Naive thymus-derived CD4-positive, alpha-beta T cell (primary cell): ENCODE measurements around the gene LMO7. TPM values are rescaled to one million over a fixed set of nuclear protein-coding genes. Genes with fewer than 3 reads are reported as not detected.

Source experiments
- ATAC-seq: fragments of 150-1000 bp; cut with Tn5 transposase; 2 replicates; pipeline ENCODE4 v1.10.0; 2021; ENCODE audit warnings: mild to moderate bottlenecking, moderate library complexity
- CTCF ChIA-PET: fragments of 350-600 bp; sonication (Branson Sonifier 250); formaldehyde crosslinking; loops from one replicate; lab custom pipeline; 2021; ENCODE audit warnings: antibody characterized with exemption; lab: Charles Lee
- POLR2A ChIA-PET: fragments of 350-600 bp; sonication (Branson Sonifier 250); formaldehyde crosslinking; loops from one replicate; lab custom pipeline; 2021; ENCODE audit warnings: antibody characterized with exemption, inconsistent platforms; lab: Charles Lee
- DNase-seq, 9 donors: peaks; one replicate each; pipeline versions ENCODE4 v3.0.0 to v3.0.0-alpha.2; 2020 to 2022; ENCODE audit warnings: mixed read lengths in 1 of 9
- H3K27ac ChIP-seq: one replicate; pipeline ENCODE4 v1.7.0; 2013; ENCODE audit warnings: mild to moderate bottlenecking, low read depth, low read length, moderate library complexity
- H3K27me3 ChIP-seq, 2 donors: one replicate each; pipeline ENCODE4 v1.7.0; 2013; ENCODE audit warnings: low read length in 2 of 2, mild to moderate bottlenecking in 2 of 2, moderate library complexity in 2 of 2; ENCODE audit not compliant: control insufficient read depth in 2 of 2, insufficient read depth in 2 of 2
- H3K36me3 ChIP-seq, 3 experiments: 1 replicate in 2 of 3; 2 replicates in 1 of 3; pipeline ENCODE4 v1.7.0; 2013; ENCODE audit warnings: low read length in 3 of 3, mild to moderate bottlenecking in 3 of 3, moderate library complexity in 1 of 3; ENCODE audit not compliant: insufficient read depth in 3 of 3, control insufficient read depth in 2 of 3
- H3K4me1 ChIP-seq, 2 donors: one replicate each; pipeline ENCODE4 v1.7.0; 2013; ENCODE audit warnings: low read length in 2 of 2, mild to moderate bottlenecking in 2 of 2, moderate library complexity in 1 of 2; ENCODE audit not compliant: control insufficient read depth in 2 of 2, insufficient read depth in 2 of 2
- H3K4me3 ChIP-seq: 2 replicates; pipeline ENCODE4 v1.7.0; 2013; ENCODE audit warnings: mild to moderate bottlenecking, low read length
- H3K9me3 ChIP-seq, 3 experiments: 1 replicate in 2 of 3; 2 replicates in 1 of 3; pipeline ENCODE4 v1.7.0; 2013; ENCODE audit warnings: low read length in 3 of 3; ENCODE audit not compliant: control insufficient read depth in 2 of 3
- H3K27ac Mint-ChIP-seq, 9 donors: one replicate each; pipeline ENCODE4 v1.8.0; 2020 to 2022; ENCODE audit warnings: mixed read lengths in 9 of 9, mild to moderate bottlenecking in 8 of 9, moderate library complexity in 5 of 9, inconsistent platforms in 2 of 9
- H3K27me3 Mint-ChIP-seq, 5 donors: one replicate each; pipeline ENCODE4 v1.8.0; 2021 to 2022; ENCODE audit warnings: mixed read lengths in 5 of 5, mild to moderate bottlenecking in 1 of 5
- H3K36me3 Mint-ChIP-seq, 5 donors: one replicate each; pipeline ENCODE4 v1.8.0; 2020 to 2022; ENCODE audit warnings: mixed read lengths in 5 of 5, mild to moderate bottlenecking in 3 of 5, inconsistent platforms in 1 of 5
- H3K4me1 Mint-ChIP-seq, 7 donors: one replicate each; pipeline ENCODE4 v1.8.0; 2020 to 2022; ENCODE audit warnings: mixed read lengths in 7 of 7, mild to moderate bottlenecking in 3 of 7, inconsistent platforms in 1 of 7
- H3K4me3 Mint-ChIP-seq, 10 donors: one replicate each; pipeline ENCODE4 v1.8.0; 2020 to 2022; ENCODE audit warnings: mild to moderate bottlenecking in 10 of 10, mixed read lengths in 10 of 10, moderate library complexity in 6 of 10, inconsistent platforms in 2 of 10
- H3K9me3 Mint-ChIP-seq, 11 donors: one replicate each; pipeline ENCODE4 v1.8.0; 2020 to 2022; ENCODE audit warnings: mixed read lengths in 11 of 11, mild to moderate bottlenecking in 4 of 11, inconsistent platforms in 1 of 11, moderate library complexity in 1 of 11
- intact Hi-C, 2 donors: fragments of 100-400 bp; cut with micrococcal nuclease; formaldehyde crosslinking; loops; one replicate each; pipeline ENCODE4 v1.15.1; 2023
- polyA plus RNA-seq, 2 donors: library from polyadenylated mRNA; unstranded; fragments of 300-500 nt; fragmentation: Illumina TruSeq; gene quantifications; one replicate each; pipeline ENCODE4 v1.2.3, GENCODE V29; 2021
- total RNA-seq, 6 experiments: library from RNA in 5 of 6; stranded (reverse) in 5 of 6; gene quantifications; 1 replicate in 5 of 6; 2 replicates in 1 of 6; pipeline ENCODE4 v1.2.3 and lab custom pipeline; 2021 to 2026

LMO7 gene
- total and polyA plus RNA-seq, 7 experiments from 2014 or later: 18.0 to 68.1 (median 37.8) TPM

DNA sequence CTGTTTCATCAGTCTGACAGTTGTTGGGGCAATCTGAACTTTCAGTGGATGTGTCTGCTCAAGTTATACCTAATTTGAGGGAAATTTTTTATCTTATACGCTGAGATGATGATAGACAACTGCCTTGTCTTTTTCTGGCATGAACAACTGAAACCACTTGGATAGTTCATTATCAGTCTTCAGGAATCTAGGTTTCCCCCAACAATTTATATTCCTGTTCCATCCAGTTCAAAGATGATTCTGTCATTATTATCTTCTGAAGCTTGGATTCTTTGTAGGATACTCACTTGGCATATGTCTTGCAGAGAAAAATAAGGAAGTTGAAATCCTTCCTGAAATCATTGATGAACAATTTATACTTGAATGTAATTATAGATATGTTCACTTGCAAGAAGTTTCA is 193.7 kb downstream of the LMO7 start:
- Mint-ChIP-seq H3K27me3 (no peaks in the 10 kb centered on the region), H3K36me3 (peaks cover 20 to 75% (median 57%) of the 10 kb centered on the region in 5 donors), H3K27ac (no peak overlapping the region), H3K4me3 (no peak overlapping the region), H3K9me3 (peaks cover 0 to 18% (median 9%) of the 10 kb centered on the region in 11 donors), H3K4me1 (peaks cover 0 to 10% (median 4%) of the 10 kb centered on the region in 7 donors)
- ATAC-seq (no peak), DNase-seq (no peak)
- CTCF ChIA-PET: no interaction called here
- no peak overlapping the region for H3K4me3 ChIP-seq
- intact Hi-C loops: no loop called here
- no peak overlapping the region for H3K27ac ChIP-seq
- peaks cover 0 to 20% (median 0%) of the 10 kb centered on the region in 3 experiments for H3K36me3 ChIP-seq
- no peaks in the 10 kb centered on the region for H3K27me3 ChIP-seq
- POLR2A ChIA-PET: no interaction called here
- H3K9me3 ChIP-seq: peaks cover 0 to 10% (median 0%) of the 10 kb centered on the region in 3 experiments
- no peaks in the 10 kb centered on the region for H3K4me1 ChIP-seq

DNA sequence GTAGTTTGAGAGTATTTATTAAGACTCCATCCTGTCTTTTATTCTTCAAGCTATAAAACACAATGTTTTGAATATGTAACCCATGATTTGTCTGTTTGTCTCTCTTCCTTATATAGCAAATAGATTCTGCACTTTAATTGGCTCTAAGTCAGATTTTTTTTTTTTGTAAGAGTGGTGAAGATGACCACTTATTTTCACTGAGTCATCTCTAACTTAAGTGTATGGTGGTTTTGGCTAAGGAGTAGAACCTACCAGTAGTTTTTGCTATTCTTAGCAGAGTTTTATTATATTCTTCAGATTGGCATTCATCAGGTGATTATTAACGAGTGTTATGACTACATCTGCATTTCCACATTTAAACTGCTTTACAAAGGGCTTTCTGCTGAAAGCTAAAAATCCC is 194.7 kb downstream of the LMO7 start:
- intact Hi-C loops: no loop called here
- peaks cover 0 to 10% (median 0%) of the 10 kb centered on the region in 3 experiments for H3K9me3 ChIP-seq
- Mint-ChIP-seq H3K36me3 (peaks cover 20 to 74% (median 57%) of the 10 kb centered on the region in 5 donors), H3K9me3 (peaks cover 0 to 18% (median 9%) of the 10 kb centered on the region in 11 donors), H3K4me3 (no peak overlapping the region), H3K27me3 (no peaks in the 10 kb centered on the region), H3K27ac (no peak overlapping the region), H3K4me1 (peaks cover 0 to 10% (median 4%) of the 10 kb centered on the region in 7 donors)
- H3K4me1 ChIP-seq: no peaks in the 10 kb centered on the region
- CTCF ChIA-PET: no interaction called here
- H3K27me3 ChIP-seq: no peaks in the 10 kb centered on the region
- H3K4me3 ChIP-seq: no peak overlapping the region
- no peak overlapping the region for H3K27ac ChIP-seq
- no peak for ATAC-seq
- no peak for DNase-seq
- H3K36me3 ChIP-seq: peaks cover 0 to 12% (median 0%) of the 10 kb centered on the region in 3 experiments
- POLR2A ChIA-PET: no interaction called here

DNA sequence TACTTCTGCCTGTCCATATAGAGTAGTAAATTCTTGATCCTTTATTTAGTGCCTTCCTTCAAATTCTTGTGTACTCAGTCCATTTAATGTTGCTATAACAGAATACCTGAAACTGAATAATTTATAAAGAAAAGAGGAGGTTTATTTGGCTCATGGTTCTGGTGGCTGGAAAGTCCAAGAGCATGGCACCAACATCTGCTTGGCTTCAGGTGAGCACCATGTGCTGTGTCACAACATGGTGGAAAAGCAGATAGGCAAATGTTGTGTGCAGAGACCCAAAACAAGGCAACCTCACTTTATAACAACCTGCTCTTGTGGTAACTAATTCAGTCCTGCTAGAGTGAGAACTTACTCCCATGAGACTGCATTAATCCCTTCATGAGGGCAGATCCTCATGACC is 195.3 kb downstream of the LMO7 start:
- H3K27ac Mint-ChIP-seq: no peak overlapping the region
- H3K27me3 Mint-ChIP-seq: no peaks in the 10 kb centered on the region
- Histone ChIP-seq H3K27me3 (no peaks in the 10 kb centered on the region), H3K4me1 (no peaks in the 10 kb centered on the region), H3K36me3 (peaks cover 0 to 8% (median 0%) of the 10 kb centered on the region in 3 experiments), H3K27ac (no peak overlapping the region), H3K4me3 (no peak overlapping the region), H3K9me3 (peaks cover 0 to 10% (median 0%) of the 10 kb centered on the region in 3 experiments)
- H3K36me3 Mint-ChIP-seq: peaks cover 19 to 75% (median 58%) of the 10 kb centered on the region in 5 donors
- intact Hi-C loops: no loop called here
- DNase-seq (no peak), ATAC-seq (no peak)
- ChIA-PET CTCF (no interaction called here), POLR2A (no interaction called here)
- H3K9me3 Mint-ChIP-seq: peaks cover 0 to 18% (median 9%) of the 10 kb centered on the region in 11 donors
- H3K4me3 Mint-ChIP-seq: no peak overlapping the region
- peaks cover 0 to 10% (median 4%) of the 10 kb centered on the region in 7 donors for H3K4me1 Mint-ChIP-seq

DNA sequence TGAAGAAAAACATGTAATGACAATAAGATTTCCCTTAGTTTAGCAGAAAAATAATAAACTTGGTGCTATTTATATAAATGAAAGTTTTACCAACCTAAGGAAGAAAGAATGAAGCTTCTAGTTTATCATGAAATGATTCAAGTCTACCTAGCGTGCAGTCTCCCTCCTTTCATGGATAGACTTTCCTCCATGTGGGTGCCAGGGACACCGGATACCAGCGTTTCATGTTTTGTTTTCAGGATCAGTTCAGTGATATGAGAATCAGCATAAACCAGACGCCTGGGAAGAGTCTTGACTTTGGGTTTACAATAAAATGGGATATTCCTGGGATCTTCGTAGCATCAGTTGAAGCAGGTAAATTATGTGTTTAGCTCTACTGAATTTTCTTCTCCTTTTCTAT is 196.7 kb downstream of the LMO7 start:
- H3K27me3 Mint-ChIP-seq: no peaks in the 10 kb centered on the region
- intact Hi-C loops: no loop called here
- H3K4me3 Mint-ChIP-seq: no peak overlapping the region
- no peak overlapping the region for H3K4me3 ChIP-seq
- H3K4me1 Mint-ChIP-seq: peaks cover 0 to 10% (median 0%) of the 10 kb centered on the region in 7 donors
- DNase-seq (no peak), ATAC-seq (no peak)
- H3K27ac Mint-ChIP-seq: no peak overlapping the region
- H3K9me3 ChIP-seq: peaks cover 0 to 10% (median 0%) of the 10 kb centered on the region in 3 experiments
- H3K4me1 ChIP-seq: no peaks in the 10 kb centered on the region
- H3K27me3 ChIP-seq: no peaks in the 10 kb centered on the region
- CTCF ChIA-PET: interaction anchor here (1.0 kb wide), 2 partner anchors 137 kb away, joined by 4 read pairs; no protein-coding TSS in a partner anchor
- peaks cover 9 to 76% (median 55%) of the 10 kb centered on the region in 5 donors for H3K36me3 Mint-ChIP-seq
- POLR2A ChIA-PET: interaction anchor here (1.0 kb wide), 1 partner anchor 72 kb away, joined by 3 read pairs; no protein-coding TSS in a partner anchor
- H3K27ac ChIP-seq: no peak overlapping the region
- H3K9me3 Mint-ChIP-seq: peaks cover 0 to 18% (median 9%) of the 10 kb centered on the region in 11 donors
- peaks cover 0 to 5% (median 0%) of the 10 kb centered on the region in 3 experiments for H3K36me3 ChIP-seq

DNA sequence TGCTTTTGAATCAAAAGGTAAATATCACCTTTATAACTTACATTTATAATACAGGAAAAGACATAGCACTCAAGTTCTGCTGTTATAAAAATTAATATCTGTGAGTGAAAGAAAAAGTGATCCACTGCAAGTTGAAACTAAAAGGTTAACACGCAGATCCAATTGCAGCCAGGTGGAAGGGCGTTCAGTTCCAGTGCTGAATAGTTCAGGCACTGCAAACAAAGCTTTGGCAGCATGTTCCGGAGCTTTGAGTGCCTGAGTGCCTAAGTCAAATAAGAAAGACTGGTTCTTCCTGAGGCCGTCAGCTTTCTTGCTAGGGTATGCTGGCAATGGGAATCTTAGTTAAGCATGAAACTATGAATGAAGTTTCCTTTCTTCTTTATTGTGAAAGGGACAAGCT is 200.3 kb downstream of the LMO7 start:
- no peaks in the 10 kb centered on the region for H3K27me3 ChIP-seq
- no peak for DNase-seq
- ATAC-seq: no peak
- H3K4me1 ChIP-seq: no peaks in the 10 kb centered on the region
- no peak overlapping the region for H3K27ac Mint-ChIP-seq
- no peak overlapping the region for H3K27ac ChIP-seq
- H3K4me3 Mint-ChIP-seq: no peak overlapping the region
- peaks cover 0 to 2% (median 0%) of the 10 kb centered on the region in 11 donors for H3K9me3 Mint-ChIP-seq
- CTCF ChIA-PET: no interaction called here
- no peaks in the 10 kb centered on the region for H3K9me3 ChIP-seq
- H3K4me1 Mint-ChIP-seq: peaks cover 0 to 33% (median 13%) of the 10 kb centered on the region in 7 donors
- intact Hi-C loops: loop anchor here in 1 of 2 donors (5.0 kb wide), 1 partner anchor 139 kb away; no protein-coding TSS in a partner anchor
- peaks cover 0 to 14% (median 0%) of the 10 kb centered on the region in 3 experiments for H3K36me3 ChIP-seq
- no peak overlapping the region for H3K4me3 ChIP-seq
- H3K27me3 Mint-ChIP-seq: no peaks in the 10 kb centered on the region
- POLR2A ChIA-PET: no interaction called here
- H3K36me3 Mint-ChIP-seq: peaks cover 6 to 72% (median 38%) of the 10 kb centered on the region in 5 donors

DNA sequence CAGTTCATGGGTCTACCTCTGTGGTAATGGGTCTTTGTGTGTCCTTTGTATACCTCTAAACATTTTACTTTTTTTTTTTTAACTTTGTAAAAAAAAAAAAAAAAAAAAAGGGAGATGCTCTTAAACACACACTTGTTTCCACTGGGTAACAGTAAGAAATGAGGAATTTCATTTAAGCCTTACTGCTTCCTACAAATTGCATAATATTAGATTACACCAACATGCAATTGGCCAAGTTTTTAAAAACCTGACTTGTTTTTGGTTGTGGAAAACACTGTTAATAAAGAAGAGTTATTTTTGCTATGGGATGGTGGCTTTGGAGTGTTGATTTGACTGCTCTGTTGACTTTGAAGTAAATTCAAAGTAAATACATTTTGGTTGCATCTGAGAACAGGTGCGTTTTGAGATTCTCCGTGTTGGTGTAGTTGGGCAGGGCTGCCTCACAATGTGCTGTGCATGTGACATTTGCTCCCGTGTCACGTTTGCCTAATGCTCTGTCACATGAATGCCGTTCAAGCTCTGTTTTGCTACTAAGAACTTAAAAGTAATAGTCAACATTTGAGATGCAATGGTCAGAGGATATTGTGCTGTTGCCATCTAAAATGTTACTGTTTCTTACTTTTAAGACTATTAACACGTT is 202.4 kb downstream of the LMO7 start:
- H3K27me3 ChIP-seq: no peaks in the 10 kb centered on the region
- ATAC-seq: no peak
- H3K27ac ChIP-seq: no peak overlapping the region
- ChIA-PET CTCF (no interaction called here), POLR2A (no interaction called here)
- peaks cover 8 to 43% (median 23%) of the 10 kb centered on the region in 7 donors for H3K4me1 Mint-ChIP-seq
- DNase-seq: no peak
- H3K27me3 Mint-ChIP-seq: no peaks in the 10 kb centered on the region
- intact Hi-C loops: loop anchor here in 1 of 2 donors (5.0 kb wide), 1 partner anchor 141 kb away; no protein-coding TSS in a partner anchor
- H3K36me3 ChIP-seq: peaks cover 0 to 34% (median 0%) of the 10 kb centered on the region in 3 experiments
- H3K27ac Mint-ChIP-seq: no peak overlapping the region
- H3K9me3 ChIP-seq: no peaks in the 10 kb centered on the region
- H3K36me3 Mint-ChIP-seq: peaks cover 20 to 77% (median 56%) of the 10 kb centered on the region in 5 donors
- H3K9me3 Mint-ChIP-seq: peaks cover 0 to 10% (median 0%) of the 10 kb centered on the region in 11 donors
- no peak overlapping the region for H3K4me3 ChIP-seq
- no peak overlapping the region for H3K4me3 Mint-ChIP-seq
- H3K4me1 ChIP-seq: peaks cover 0 to 8% of the 10 kb centered on the region in 2 donors
